HG03175 (cell line): ENCODE data around the gene SESN2.
"Not testable (repeated sequence)": the region's sequence is repeated elsewhere in the genome, so short reads cannot be mapped to it uniquely, and the experiment has no call there.

Experiments used
- ATAC-seq: cut with Tn5 transposase; IDR thresholded peaks from one replicate; pipeline ENCODE4 v1.9.1; 2021; ENCODE audit warnings: mild to moderate bottlenecking, moderate library complexity; ENCODE audit not compliant: unreplicated experiment

The SESN2 gene

DNA sequence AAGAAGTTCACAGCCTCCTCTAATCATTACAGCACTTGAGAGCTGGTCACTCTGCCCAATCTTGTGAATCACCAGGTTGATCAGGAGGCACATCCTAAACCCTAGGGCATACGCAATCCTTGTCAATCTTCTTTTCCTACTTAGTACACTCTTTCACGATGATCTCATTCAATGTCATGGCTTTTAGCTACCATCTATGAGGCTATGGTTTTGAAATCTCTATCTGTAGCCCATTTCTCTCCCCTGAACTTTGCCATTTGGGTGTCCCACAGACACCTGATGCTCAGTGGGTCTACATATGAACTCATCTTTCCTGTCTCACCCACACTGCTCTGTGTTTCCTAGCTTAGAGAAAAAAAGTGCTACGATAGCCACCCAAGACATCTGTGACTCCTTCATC is 67.7 kb downstream of the SESN2 start:
- ATAC-seq, result no peak

DNA sequence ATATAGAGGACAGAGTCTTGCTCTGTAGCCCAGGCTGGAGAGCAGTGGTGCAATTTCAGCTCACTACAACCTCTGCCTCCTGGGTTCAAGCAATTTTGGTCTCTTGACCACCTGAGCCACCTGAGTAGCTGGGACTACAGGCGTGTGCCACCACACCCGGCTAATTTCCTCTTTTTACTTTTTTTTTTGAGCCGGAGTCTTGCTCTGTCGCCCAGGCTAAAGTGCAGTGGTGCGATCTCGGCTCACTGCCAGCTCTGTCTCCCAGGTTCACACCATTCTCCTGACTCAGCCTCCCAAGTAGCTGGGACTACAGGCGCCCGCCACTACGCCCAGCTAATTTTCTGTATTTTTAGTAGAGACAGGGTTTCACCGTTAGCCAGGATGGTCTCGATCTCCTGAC is 68.1 kb downstream of the SESN2 start:
- ATAC-seq, result not testable (repeated sequence)

DNA sequence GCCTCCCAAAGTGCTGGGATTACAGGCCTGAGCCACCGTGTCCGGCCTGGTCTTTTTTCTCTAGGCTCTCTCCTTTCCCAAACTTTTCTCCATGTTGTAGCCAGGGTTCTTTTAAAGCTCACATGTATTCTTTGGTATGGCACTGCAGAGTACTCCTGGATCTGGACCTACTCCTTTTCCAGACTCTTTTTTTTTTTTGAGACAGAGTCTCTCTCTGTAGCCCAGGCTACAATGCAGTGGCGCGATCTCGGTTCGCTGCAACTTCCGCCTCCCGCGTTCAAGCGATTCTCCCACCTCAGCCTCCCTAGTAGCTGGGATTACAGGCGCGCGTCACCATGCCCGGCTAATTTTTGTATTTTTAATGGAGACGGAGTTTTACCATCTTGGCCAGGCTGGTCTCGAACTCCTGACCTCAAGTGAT is 68.9 kb downstream of the SESN2 start:
- no peak for ATAC-seq

DNA sequence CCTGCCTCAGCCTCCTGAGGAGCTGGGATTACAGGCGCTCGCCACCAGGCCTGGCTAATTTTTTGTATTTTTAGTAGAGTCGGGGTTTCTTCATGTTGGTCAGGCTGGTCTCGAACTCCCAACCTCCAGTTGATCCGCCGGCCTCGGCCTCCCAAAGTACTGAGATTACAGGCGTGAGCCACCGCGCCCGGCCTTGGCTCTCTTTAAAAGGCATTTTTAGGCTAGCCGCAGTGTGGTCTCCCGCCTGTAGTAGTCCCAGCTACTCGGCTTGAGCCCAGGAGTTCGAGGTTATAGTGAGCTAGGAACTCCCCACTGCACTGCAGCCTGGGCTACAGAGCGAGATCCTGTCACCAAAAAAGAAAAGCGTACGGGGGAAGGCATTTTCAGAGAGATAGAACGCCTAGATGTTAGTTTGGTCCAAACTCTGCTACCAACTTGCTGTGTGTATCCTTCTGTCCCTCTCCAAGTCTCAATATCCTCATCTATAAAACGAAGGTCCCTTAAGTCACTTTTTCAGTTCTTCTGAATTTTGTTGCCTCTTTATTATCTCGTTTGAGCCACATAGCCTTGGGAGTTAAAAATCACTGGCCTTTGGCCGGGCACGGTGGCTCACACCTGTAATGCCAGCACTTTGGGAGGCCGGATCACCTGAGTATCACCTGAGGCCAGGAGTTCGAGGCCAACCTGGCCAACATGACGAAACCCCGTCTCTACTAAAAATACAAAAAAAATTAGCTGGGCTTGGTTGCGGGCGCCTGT is 70.3 kb downstream of the SESN2 start:
- peak; percentile 34 for ATAC-seq
